Thyroid gland (tissue), 4 donors: ENCODE data around the gene C20orf173.

Experiments
- CTCF ChIP-seq, 6 experiments: fragments of 200-600 bp in 3 of 6; fragments of 450-650 bp in 3 of 6; sonication (generic) in 3 of 6; IDR thresholded peaks; one replicate each; pipeline ENCODE4 v1.5.1; 2016 to 2019; ENCODE audit warnings: antibody characterized with exemption in 6 of 6, mild to moderate bottlenecking in 2 of 6, inconsistent platforms in 1 of 6, moderate library complexity in 1 of 6
- POLR2A ChIP-seq, 2 donors: fragments of 450-650 bp; IDR thresholded peaks; one replicate each; pipeline ENCODE4 v1.6.1; 2017; ENCODE audit warnings: antibody characterized with exemption in 2 of 2, mild to moderate bottlenecking in 2 of 2, moderate library complexity in 1 of 2

GRCh38 chr20:35572838-35573237 is 43.4 kb upstream of the C20orf173 start:
- no peak for TF ChIP-seq CTCF (IDR thresholded peaks at IDR 0.05)
- TF ChIP-seq POLR2A (IDR thresholded peaks at IDR 0.05): no peak
